HG02588 (cell line): ENCODE measurements around the gene KRTAP4-6.
"Not testable (repeated sequence)": the region's sequence is repeated elsewhere in the genome, so short reads cannot be mapped to it uniquely, and the experiment has no call there.

ENCODE experiments used
- ATAC-seq: cut with Tn5 transposase; IDR thresholded peaks from one replicate; pipeline ENCODE4 v1.9.1; 2021; ENCODE audit warnings: mild to moderate bottlenecking, moderate library complexity; ENCODE audit not compliant: unreplicated experiment

KRTAP4-6 gene

DNA sequence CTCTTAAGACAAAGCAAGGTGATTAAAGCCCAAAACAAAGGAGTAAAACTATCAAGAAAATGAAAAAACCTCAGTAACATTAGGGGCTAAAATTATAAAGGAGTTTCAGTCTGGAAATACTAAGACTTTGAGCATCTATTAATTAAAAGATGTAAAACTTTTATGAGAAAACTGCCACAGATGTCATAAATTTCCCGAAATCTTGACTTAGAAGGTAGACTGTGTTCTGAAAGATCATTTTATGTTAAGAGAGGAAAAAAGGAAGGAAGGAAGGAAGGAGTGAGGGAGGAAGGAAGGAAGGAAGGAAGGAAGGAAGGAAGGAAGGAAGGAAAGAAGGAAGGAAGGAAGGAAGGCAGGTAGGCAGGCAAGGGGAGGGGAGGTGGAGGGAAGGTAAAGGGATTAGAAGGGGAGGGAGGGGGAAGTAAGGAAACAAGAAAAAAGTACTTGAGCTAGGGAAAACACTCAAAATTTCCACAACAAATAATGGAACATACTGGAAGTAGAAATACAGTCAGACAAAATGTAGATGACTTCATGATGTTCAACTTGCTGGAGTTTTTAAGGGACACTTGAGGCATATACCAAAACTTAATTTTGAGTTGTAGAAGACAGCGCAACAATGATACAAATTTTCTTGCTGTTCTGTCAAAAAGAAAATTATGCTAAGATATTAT, 7.3 kb upstream of the KRTAP4-6 start:
- ATAC-seq: no peak

DNA sequence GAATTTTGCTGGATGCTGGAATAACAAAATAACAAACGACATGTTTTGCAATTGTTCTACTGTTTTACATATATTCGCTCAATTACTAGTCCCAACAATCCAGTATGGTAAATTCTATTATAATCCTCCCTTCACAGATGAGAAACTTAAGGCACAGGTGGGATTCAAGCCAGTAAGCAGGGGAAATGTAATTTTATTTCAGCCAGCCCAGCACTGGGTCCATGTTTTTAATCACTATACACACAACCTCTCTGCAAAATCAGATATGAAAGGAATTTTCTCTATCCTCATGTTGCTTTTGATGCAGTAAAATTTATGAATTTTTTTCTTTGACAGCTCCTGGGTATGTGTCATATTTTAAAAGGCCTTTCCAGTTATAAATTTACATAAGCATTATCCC, 4.9 kb upstream of the KRTAP4-6 start:
- ATAC-seq: no peak

DNA sequence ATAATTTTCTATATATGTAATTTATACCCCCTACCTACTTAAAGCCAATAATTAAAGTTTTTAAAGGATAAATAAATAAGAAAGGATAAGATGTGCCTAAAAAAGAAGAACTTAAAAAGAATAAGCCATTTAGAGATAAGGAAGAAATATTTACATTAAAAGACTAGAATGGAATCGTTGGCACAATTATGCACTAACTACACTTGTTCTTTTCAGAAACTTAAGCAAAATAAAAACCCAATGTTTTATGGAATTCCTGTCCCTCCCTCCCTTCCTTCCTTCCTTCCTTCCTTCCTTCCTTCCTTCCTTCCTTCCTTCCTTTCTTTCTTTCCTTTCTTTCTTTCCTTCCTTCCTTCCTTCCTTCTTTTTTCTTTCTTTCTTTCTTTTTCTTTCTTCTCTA, 4.5 kb upstream of the KRTAP4-6 start:
- no peak for ATAC-seq

- ATAC-seq: no peak
Measured at GRCh38 chr17:41141361-41141760, 1.0 kb upstream of the KRTAP4-6 start.

GRCh38 chr17:41139865-41140264, 479 bp downstream of the KRTAP4-6 start:
- ATAC-seq: not testable (repeated sequence)

DNA sequence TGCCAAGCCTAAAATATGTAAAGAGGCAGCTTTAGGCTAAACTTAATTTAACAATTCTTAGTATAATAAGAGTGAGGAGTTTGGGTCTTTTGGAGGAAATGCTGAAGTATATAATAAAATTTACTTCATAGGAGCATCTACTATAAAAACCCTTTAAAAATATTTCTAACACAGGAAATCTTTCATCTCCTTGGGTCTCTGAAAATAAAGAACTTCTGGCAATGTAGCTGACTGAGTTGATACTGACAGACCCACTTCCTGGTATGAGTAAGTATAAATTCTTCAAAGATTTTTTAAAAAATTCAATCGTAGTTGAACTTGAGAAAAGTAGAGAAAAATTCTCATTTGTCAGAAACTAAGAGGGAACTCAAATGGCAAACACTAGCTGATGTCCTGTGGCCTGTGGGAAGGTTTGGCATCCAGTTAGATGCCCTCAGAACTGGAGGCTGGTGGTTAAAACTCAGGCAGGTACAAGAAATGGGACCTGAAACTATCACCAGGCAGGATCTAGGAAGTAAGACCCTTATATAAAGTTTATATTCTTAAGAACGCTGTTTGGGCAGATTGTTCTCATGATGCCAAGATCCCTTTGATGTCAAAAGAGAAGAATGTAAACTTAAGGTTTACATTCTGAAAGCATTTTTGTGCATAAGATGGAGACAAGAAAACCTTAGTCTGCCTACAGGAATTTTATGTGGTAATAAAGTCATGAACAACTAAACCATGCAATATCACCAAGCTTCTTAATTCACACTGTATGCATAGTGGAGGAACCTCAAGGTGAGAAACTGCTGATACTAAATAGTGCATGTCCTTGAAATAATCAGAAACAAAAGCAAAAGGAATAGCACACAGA, 6.2 kb downstream of the KRTAP4-6 start:
- no peak for ATAC-seq

GRCh38 chr17:41131979-41132378, 8.4 kb downstream of the KRTAP4-6 start:
- no peak for ATAC-seq

DNA sequence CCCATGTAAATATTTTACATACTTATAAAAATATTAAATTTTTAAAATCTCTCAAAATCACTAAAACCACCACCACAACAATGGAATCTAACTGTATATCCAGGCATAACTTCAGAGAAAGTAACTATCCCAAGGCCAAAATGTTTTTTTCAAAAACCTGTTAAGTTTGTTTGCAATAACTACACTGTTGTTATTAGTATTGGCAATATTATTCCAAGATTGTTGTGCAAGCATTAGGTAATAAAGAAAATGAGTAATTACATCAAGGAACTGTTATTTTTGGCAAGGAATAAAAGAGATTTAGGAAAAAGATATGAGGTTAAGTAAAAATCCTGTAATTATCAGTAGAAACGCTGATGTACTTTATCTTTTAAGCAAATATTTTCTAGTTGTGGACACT, 13.0 kb downstream of the KRTAP4-6 start:
- no peak for ATAC-seq

- ATAC-seq: no peak
Measured at GRCh38 chr17:41126412-41126811, 13.9 kb downstream of the KRTAP4-6 start.

DNA sequence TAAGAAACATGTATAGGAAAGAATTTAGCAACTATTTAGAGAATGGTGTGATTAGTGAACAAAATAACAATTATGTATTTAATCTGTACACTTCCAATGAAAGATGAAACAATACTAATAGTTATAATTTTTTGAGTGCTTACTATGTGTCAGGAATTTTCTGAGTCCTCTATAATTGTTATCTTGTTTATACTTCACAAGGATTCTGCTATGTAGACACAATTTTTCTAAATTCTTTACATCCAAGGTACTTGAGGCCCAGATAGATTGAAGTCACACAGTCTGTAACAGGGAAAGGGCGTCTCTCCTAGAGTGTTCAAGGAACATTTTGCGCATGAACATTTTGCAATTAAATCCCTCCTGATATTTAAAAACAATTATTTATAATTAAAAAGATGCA, 15.3 kb downstream of the KRTAP4-6 start:
- no peak for ATAC-seq

DNA sequence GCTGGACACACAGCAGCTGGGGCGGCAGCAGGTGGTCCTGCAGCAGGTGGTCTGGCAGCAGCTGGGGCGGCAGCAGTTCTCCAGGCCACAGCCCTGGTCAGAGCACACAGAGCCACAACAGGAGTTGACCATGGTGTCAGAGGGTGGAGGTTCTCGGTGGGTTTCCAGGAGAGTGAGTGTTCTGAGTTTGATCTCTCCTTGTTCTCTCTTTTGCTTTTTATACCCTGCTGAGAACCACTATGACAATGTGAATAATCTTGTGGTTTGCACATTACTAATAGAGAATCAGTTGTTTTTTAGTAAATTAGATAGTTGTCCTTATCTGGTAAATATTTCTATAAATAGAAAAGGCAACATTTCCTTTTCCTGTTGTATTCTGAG, 16.4 kb downstream of the KRTAP4-6 start, which contains the start of gene KRTAP4-12:
Gene KRTAP4-12, minus strand, starts transcription at position 192 of the 381 bp plus-strand sequence. Its CDS starts 60 bp downstream, at position 132.
- ATAC-seq: not testable (repeated sequence)

DNA sequence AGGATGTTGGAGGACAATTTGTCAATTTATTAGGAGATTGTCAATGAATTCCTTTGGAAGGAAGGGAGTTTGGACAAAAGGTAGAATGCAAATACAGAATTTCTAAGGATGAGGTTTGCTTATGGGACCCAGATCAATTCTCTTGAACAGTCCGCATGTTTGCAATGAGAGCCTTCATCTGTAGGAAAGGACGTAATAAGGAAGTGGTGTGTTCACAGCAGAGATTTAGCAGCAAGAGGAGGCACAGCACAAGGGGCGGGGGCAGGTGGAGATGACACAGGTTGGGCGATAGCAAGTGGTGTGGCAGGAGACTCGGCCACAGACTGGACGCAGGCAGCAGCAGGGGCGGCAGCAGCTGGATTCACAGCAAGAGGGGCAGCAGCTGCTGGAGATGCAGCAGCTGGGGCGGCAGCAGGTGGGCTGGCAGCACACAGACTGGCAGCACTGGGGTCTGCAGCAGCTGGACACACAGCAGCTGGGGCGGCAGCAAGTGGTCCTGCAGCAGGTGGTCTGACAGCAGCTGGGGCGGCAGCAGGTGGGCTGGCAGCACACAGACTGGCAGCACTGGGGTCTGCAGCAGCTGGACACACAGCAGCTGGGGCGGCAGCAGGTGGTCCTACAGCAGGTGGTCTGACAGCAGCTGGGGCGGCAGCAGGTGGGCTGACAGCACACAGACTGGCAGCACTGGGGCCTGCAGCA, 16.9 kb downstream of the KRTAP4-6 start:
- ATAC-seq: not testable (repeated sequence)

GRCh38 chr17:41121742-41122141, 18.6 kb downstream of the KRTAP4-6 start:
- ATAC-seq: no peak

- not testable (repeated sequence) for ATAC-seq
Measured at GRCh38 chr17:41119696-41120690, 20.4 kb downstream of the KRTAP4-6 start.

DNA sequence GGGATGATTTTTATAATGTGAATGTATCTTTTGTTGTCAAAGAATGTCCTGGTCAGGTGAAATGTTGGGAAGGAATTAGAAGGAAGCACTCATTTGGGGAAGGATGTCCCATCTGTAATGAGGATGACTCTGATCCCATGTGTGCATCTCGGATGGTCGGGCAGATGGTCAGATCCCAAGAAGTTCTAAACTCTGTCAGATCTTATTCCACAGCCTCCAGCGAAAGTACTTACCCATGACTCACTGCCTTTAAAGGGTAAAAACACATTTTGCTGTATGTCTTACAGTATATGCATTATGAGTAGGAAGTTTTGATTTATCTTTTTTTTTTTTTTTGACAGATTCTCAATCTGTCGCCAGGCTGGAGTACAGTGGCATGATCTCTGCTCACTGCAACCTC, 21.6 kb downstream of the KRTAP4-6 start:
- no peak for ATAC-seq

- ATAC-seq: not testable (repeated sequence)
Measured at GRCh38 chr17:41117846-41118386, 22.4 kb downstream of the KRTAP4-6 start, which contains the start of gene KRTAP4-11. KRTAP4-11 (minus strand) TSS chr17:41118373; CDS start chr17:41118315, 58 bp downstream.

DNA sequence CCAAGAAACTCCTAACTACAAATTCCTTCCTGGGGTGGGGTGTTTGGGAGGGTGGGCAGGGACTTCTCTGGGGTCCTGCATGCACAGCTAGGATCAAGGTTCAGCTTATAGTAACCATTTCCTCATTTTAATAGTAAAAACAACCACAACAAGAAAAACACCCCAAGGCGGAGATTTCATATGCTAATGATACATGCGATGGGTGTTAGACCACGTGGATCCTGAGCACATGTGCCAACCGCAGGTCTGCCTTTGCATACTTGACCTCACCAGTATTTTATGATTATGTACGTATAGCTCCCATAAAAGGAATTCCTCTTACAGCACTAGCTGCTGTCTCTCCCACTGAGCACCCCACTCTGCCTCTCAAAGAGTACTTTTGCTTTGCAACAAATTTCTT, 24.0 kb downstream of the KRTAP4-6 start:
- ATAC-seq: no peak

DNA sequence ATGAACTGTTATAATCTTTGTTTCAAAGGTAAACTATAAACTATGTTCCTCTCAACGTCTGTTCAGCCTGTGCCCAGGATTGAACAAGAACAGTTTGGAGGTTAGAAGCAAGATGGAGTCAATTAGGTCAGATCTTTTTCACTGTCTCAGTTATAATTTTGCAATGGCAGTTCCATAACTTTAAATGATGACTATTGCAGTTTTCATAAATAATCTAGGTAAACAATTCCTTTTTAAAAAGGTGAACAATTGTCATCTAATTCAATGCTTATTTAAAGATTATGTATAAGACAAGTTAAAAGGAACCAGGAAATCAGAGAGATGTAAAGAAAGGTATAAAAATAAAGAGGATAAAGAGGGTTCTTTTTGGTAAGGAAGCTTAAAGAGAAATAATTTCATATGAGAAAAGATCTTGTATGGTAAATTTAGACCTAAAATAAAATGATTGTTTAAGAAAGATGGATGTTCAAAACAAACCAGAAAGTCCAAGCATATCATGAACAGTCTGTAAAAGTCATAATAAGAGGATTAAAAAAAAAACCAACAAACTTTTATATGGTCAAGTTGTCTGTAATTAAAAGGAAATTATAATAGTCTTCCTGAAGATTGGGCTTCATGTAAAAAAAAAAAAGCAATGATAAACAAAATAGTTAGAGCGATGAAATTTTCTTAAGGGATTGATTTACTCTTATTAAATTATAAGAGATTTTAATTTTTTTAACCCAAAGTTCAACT, 29.0 kb downstream of the KRTAP4-6 start:
- ATAC-seq: no peak

- ATAC-seq: not testable (repeated sequence)
Measured at GRCh38 chr17:41108728-41109386, 31.5 kb downstream of the KRTAP4-6 start.
